K562 (cell line): ENCODE data around the gene ELSPBP1. TPM values are rescaled to one million over a fixed set of nuclear protein-coding genes. Genes with fewer than 3 reads are reported as not detected.

Source experiments
- ATAC-seq: fragments of 200-7000 bp; cut with Tn5 transposase; 3 replicates; pipeline ENCODE4 v1.9.1; 2020; ENCODE audit warnings: moderate library complexity
- BruUV-seq: library from RNA; stranded (reverse); fragments of 400-500 nt; replicated peaks from 2 replicates; lab custom pipeline; 2021; lab: Mats Ljungman, UMichigan
- CTCF ChIA-PET: fragments of 300-600 bp; formaldehyde crosslinking; extraction: SDS; loops from one replicate; lab custom pipeline; 2021; ENCODE audit warnings: low intra/inter-chr PET ratio; lab: Yijun Ruan, JAX
- POLR2A ChIA-PET: fragments of 300-600, 350-650 bp; sonication (Branson Sonifier 250); formaldehyde crosslinking; extraction: SDS; loops from one replicate; lab custom pipeline; 2021; ENCODE audit warnings: antibody characterized with exemption, inconsistent platforms; lab: Yijun Ruan, JAX
- DNase-seq, 4 experiments: peaks; one replicate each; pipeline versions ENCODE4 v3.0.0 to v3.0.0-alpha.2; 2011 to 2018; ENCODE audit warnings: low spot score in 3 of 4, mixed read lengths in 3 of 4; ENCODE audit errors: extremely low read depth in 1 of 4
- FAIRE-seq: peaks from 2 replicates; lab custom pipeline; 2011; peaks lifted over from hg19 to GRCh38; lab: Jason Lieb, UNC
- H2AFZ ChIP-seq: 2 replicates; pipeline ENCODE4 v1.6.0; 2011; ENCODE audit warnings: low read depth, low read length, control low read depth, inconsistent platforms
- H3K27ac ChIP-seq: fragments of 200-600 bp; 3 replicates; pipeline ENCODE4 v1.8.0; 2011; ENCODE audit warnings: low read depth, mild to moderate bottlenecking, control low read depth, inconsistent platforms, low read length, moderate library complexity, mixed read lengths; ENCODE audit errors: extremely low read depth
- H3K27me3 ChIP-seq, 2 experiments: fragments of 300-600 bp in 1 of 2; 2 replicates in 1 of 2; 3 replicates in 1 of 2; pipeline versions ENCODE4 v1.6.0 to v1.8.0; 2011; ENCODE audit warnings: inconsistent platforms in 2 of 2, low read length in 2 of 2, mild to moderate bottlenecking in 1 of 2, mixed read lengths in 1 of 2, moderate library complexity in 1 of 2; ENCODE audit not compliant: control insufficient read depth in 2 of 2, insufficient read depth in 2 of 2
- H3K36me3 ChIP-seq: fragments of 300-600 bp; 3 replicates; pipeline ENCODE4 v1.8.0; 2011; ENCODE audit warnings: mild to moderate bottlenecking, low read length, inconsistent platforms; ENCODE audit not compliant: control insufficient read depth, insufficient read depth
- H3K4me1 ChIP-seq, 2 experiments: fragments of 200-600 bp in 1 of 2; replicated peaks in 1 of 2; 2 replicates in 1 of 2; 3 replicates in 1 of 2; pipeline versions ENCODE4 v1.5.1 to v1.8.0; 2011; ENCODE audit warnings: inconsistent platforms in 2 of 2, low read length in 2 of 2, mild to moderate bottlenecking in 1 of 2, mixed read lengths in 1 of 2, moderate library complexity in 1 of 2; ENCODE audit not compliant: control insufficient read depth in 2 of 2, insufficient read depth in 2 of 2
- H3K4me2 ChIP-seq: 2 replicates; pipeline ENCODE4 v1.6.1; 2011; ENCODE audit warnings: low read length, control low read depth, inconsistent platforms, mixed read lengths; ENCODE audit not compliant: insufficient read depth
- H3K4me3 ChIP-seq: fragments of 200-600 bp; sonication (generic), shearing (Covaris generic); 2 replicates; pipeline ENCODE4 v1.5.1; 2016; ENCODE audit warnings: control low read depth, inconsistent platforms
- H3K79me2 ChIP-seq: fragments of 200-600 bp; 3 replicates; pipeline ENCODE4 v1.8.0; 2011; ENCODE audit warnings: low read length, inconsistent platforms; ENCODE audit not compliant: control insufficient read depth, insufficient read depth
- H3K9ac ChIP-seq, 2 experiments: 2 replicates each; pipeline versions ENCODE4 v1.6.0 to v1.6.1; 2011; ENCODE audit warnings: low read depth in 2 of 2, low read length in 2 of 2, control low read depth in 1 of 2, inconsistent platforms in 1 of 2, mild to moderate bottlenecking in 1 of 2, mixed read lengths in 1 of 2; ENCODE audit not compliant: insufficient read depth in 1 of 2
- H3K9me1 ChIP-seq: one replicate; pipeline ENCODE4 v1.6.0; 2011; ENCODE audit warnings: inconsistent platforms, mild to moderate bottlenecking, low read length, moderate library complexity; ENCODE audit not compliant: control insufficient read depth, insufficient read depth
- H3K9me3 ChIP-seq: replicated peaks from 2 replicates; pipeline ENCODE4 v1.5.1; 2011; ENCODE audit warnings: low read depth, low read length, inconsistent platforms; ENCODE audit not compliant: control insufficient read depth, insufficient read depth
- H4K20me1 ChIP-seq: replicated peaks from 2 replicates; pipeline ENCODE4 v1.6.1; 2011; ENCODE audit warnings: low read length, inconsistent platforms, mixed read lengths; ENCODE audit not compliant: control insufficient read depth, insufficient read depth
- ADNP ChIP-seq: fragments of 200-800 bp; sonication (Bioruptor generic); IDR thresholded peaks from 2 replicates; pipeline ENCODE4 v1.6.1; 2016; ENCODE audit warnings: missing genetic modification characterization, missing compliant biosample characterization
- GATAD2B ChIP-seq: fragments of 450-650 bp; IDR thresholded peaks from 2 replicates; pipeline ENCODE4 v1.6.1; 2017; ENCODE audit warnings: mild to moderate bottlenecking, borderline replicate concordance
- KDM2B ChIP-seq: fragments of 250-450 bp; sonication (Bioruptor Pico); IDR thresholded peaks from 2 replicates; pipeline ENCODE4 v1.8.0; 2021; ENCODE audit warnings: mild to moderate bottlenecking, moderate library complexity
- MECOM ChIP-seq: fragments of 250-450 bp; sonication (Bioruptor Pico); IDR thresholded peaks from 2 replicates; pipeline ENCODE4 v1.8.0; 2022; ENCODE audit warnings: inconsistent platforms
- NELFE ChIP-seq: IDR thresholded peaks from 2 replicates; pipeline ENCODE4 v1.6.1; 2011; ENCODE audit warnings: mild to moderate bottlenecking; ENCODE audit not compliant: insufficient read depth, insufficient read length
- PBX2 ChIP-seq, 2 experiments: IDR thresholded peaks in 1 of 2; conservative IDR thresholded peaks in 1 of 2; 2 replicates each; pipeline ENCODE4 v1.6.1; 2016; ENCODE audit warnings: low read depth in 2 of 2, mild to moderate bottlenecking in 1 of 2, missing compliant biosample characterization in 1 of 2, missing genetic modification characterization in 1 of 2, moderate library complexity in 1 of 2
- PCBP1 ChIP-seq: fragments of 200-400 bp; formaldehyde crosslinking; IDR thresholded peaks from 2 replicates; pipeline ENCODE4 v1.6.1; 2018; ENCODE audit warnings: mild to moderate bottlenecking, low read depth, low read length; ENCODE audit not compliant: poor library complexity, severe bottlenecking
- SMAD3 ChIP-seq: fragments of 450-650 bp; formaldehyde crosslinking; conservative IDR thresholded peaks from 2 replicates; pipeline ENCODE4 v1.4.0; 2020; ENCODE audit warnings: mild to moderate bottlenecking
- SP1 ChIP-seq: sonication (generic); formaldehyde crosslinking; IDR thresholded peaks from 2 replicates; pipeline ENCODE4 v1.8.1; 2022; ENCODE audit warnings: mild to moderate bottlenecking, missing genetic modification reagents
- ZFX ChIP-seq: sonication (generic); formaldehyde crosslinking; IDR thresholded peaks from 2 replicates; pipeline ENCODE4 v1.8.0; 2022; ENCODE audit warnings: mild to moderate bottlenecking, missing genetic modification reagents, moderate library complexity
- ZNF121 ChIP-seq: sonication (generic); formaldehyde crosslinking; conservative IDR thresholded peaks from 2 replicates; pipeline ENCODE4 v1.8.0; 2022; ENCODE audit warnings: missing genetic modification reagents
- ZNF408 ChIP-seq: fragments of 250-450 bp; sonication (Bioruptor Pico); IDR thresholded peaks from 2 replicates; pipeline ENCODE4 v1.4.0; 2020; ENCODE audit warnings: low read depth, mild to moderate bottlenecking, moderate library complexity
- ZNF551 ChIP-seq: fragments of 250-450 bp; sonication (Bioruptor Pico); IDR thresholded peaks from 2 replicates; pipeline ENCODE4 v1.5.0; 2021; ENCODE audit warnings: mild to moderate bottlenecking, moderate library complexity
- WGBS: fragments of 100-300 bp; shearing (Covaris generic); methylation state at CpG from one replicate; pipeline ENCODE4 v1.1.6; 2016; ENCODE audit warnings: low coverage, mixed read lengths; ENCODE audit not compliant: insufficient coverage; ENCODE audit errors: missing lambda C conversion rate; 5-methylcytosine and 5-hydroxymethylcytosine counted together
- in situ Hi-C: fragments of 300-500 bp; cut with MboI; formaldehyde crosslinking; loops from 4 replicates; pipeline ENCODE4 v1.15.0; 2018; ENCODE audit warnings: inconsistent platforms, mixed read lengths
- intact Hi-C: fragments of 100-400 bp; cut with micrococcal nuclease; formaldehyde crosslinking; loops from 2 replicates; pipeline ENCODE4 v1.14.2; 2022
- polyA plus RNA-seq, 8 experiments: library from polyadenylated mRNA; depleted of rRNA in 4 of 8; stranded (reverse) in 5 of 8; unstranded in 3 of 8; fragments of >200 nt; fragmentation: Nextera tagmentation in 2 of 8; fragmentation: Illumina TruSeq in 1 of 8; extraction: Ambion mirVana in 2 of 8; extraction: Trizol in 1 of 8; gene quantifications; 2 replicates each; pipeline versions ENCODE4 v1.2.1 to v1.2.3, GENCODE V29; 2011 to 2014; ENCODE audit warnings: inconsistent platforms in 1 of 8, missing spikeins in 1 of 8
- total RNA-seq, 7 experiments: library from RNA; depleted of rRNA in 6 of 7; stranded (reverse); fragments of >200 nt in 6 of 7; fragmentation: Illumina TruSeq in 2 of 7; extraction: Trizol in 2 of 7; gene quantifications; 2 replicates each; pipeline versions ENCODE4 v1.2.1 to v1.2.3, GENCODE V29; 2011 to 2021; ENCODE audit warnings: low replicate concordance in 1 of 7
- TF ChIP-seq, protein P1 (sequence below), 3 experiments: fragments of 200-800 bp in 1 of 3; sonication (Bioruptor generic) in 1 of 3; sonication (generic) in 1 of 3; formaldehyde crosslinking in 1 of 3; IDR thresholded peaks; 2 replicates each; pipeline versions ENCODE4 v1.6.1 to v1.8.0; 2016 to 2022; ENCODE audit warnings: mild to moderate bottlenecking in 2 of 3, missing compliant biosample characterization in 2 of 3, missing genetic modification characterization in 2 of 3, missing genetic modification reagents in 1 of 3

The ELSPBP1 gene
- total and polyA plus RNA-seq, 9 of the 15 experiments (the other 6 are each of a cell fraction or from before 2014, with no cell fraction given), result not detected

- Histone ChIP-seq H3K9me3 (no peaks in the 10 kb centered on the region), H3K79me2 (no peaks in the 10 kb centered on the region), H3K9me1 (no peaks in the 10 kb centered on the region), H2AFZ (no peak within 1 kb of the TSS), H3K36me3 (no peaks in the 10 kb centered on the region), H3K27ac (no peak within 1 kb of the TSS), H3K27me3 (peaks cover 15 to 32% of the 10 kb centered on the region in 2 experiments; a peak in 4 of 5 replicates), H3K4me1 (no peaks in the 10 kb centered on the region), H3K9ac (no peak within 1 kb of the TSS), H3K4me3 (no peak within 1 kb of the TSS), H4K20me1 (no peaks in the 10 kb centered on the region), H3K4me2 (no peak within 1 kb of the TSS)
- ChIA-PET CTCF (no interaction called here), POLR2A (no interaction called here)
- DNase-seq (no peak), FAIRE-seq (no peak), ATAC-seq (no peak)
- intact Hi-C loops (no loop called here), in situ Hi-C loops (no loop called here)
- BruUV-seq, result no TSS peak
- 0% methylated on average over 2 of the region's 2 CpGs for WGBS
- TF ChIP-seq SMAD3 (CRISPR knock-in tag) (no peak), ZNF121 (CRISPR knock-in tag) (no peak), NELFE (no peak), MECOM (CRISPR knock-in tag) (no peak), ZFX (CRISPR knock-in tag) (no peak), PBX2 (CRISPR knock-in tag; IDR thresholded peaks at IDR 0.05; ENCODE audit: low read depth) (no peak), PBX2 (tag; conservative IDR thresholded peaks at IDR 0.05; ENCODE audit: low read depth) (no peak), ADNP (tag) (no peak), PCBP1 (no peak), GATAD2B (no peak), ZNF408 (CRISPR knock-in tag) (no peak), ZNF551 (no peak), SP1 (no peak), KDM2B (CRISPR knock-in tag) (no peak)
- TF ChIP-seq, protein P1, sequence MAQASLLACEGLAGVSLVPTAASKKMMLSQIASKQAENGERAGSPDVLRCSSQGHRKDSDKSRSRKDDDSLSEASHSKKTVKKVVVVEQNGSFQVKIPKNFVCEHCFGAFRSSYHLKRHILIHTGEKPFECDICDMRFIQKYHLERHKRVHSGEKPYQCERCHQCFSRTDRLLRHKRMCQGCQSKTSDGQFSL (CRISPR knock-in tag; IDR thresholded peaks at IDR 0.05), result no peak
- TF ChIP-seq, protein P1 (tag; IDR thresholded peaks at IDR 0.05), result no peak
Measured at GRCh38 chr19:47992070-47992469, 2.4 kb upstream of the ELSPBP1 start, which contains the start of gene BSPH1. Gene BSPH1, minus strand, starts transcription at chr19:47992170. Its CDS starts 89 bp downstream, at chr19:47992081.
